HepG2 (cell line): ENCODE measurements around the gene DDX59. TPM values are rescaled to one million over a fixed set of nuclear protein-coding genes. Genes with fewer than 3 reads are reported as not detected.

Experiments used
- AGO1 ChIP-seq: fragments of 200-400 bp; formaldehyde crosslinking; IDR thresholded peaks from 2 replicates; pipeline ENCODE4 v1.6.1; 2017; ENCODE audit warnings: mild to moderate bottlenecking, low read depth, low read length, moderate library complexity; ENCODE audit not compliant: poor library complexity, severe bottlenecking
- ARNT2 ChIP-seq: sonication (generic); formaldehyde crosslinking; IDR thresholded peaks from 2 replicates; pipeline ENCODE4 v1.8.0; 2022; ENCODE audit warnings: mild to moderate bottlenecking, low read depth, missing genetic modification reagents, moderate library complexity
- FOXO1 ChIP-seq: sonication (generic); formaldehyde crosslinking; IDR thresholded peaks from 2 replicates; pipeline ENCODE4 v1.4.0; 2020; ENCODE audit warnings: missing genetic modification reagents
- FOXP1 ChIP-seq, 2 experiments: fragments of 450-650 bp in 1 of 2; IDR thresholded peaks; 2 replicates each; pipeline ENCODE4 v1.6.1; 2017 to 2018; ENCODE audit warnings: antibody characterized with exemption in 1 of 2
- IKZF1 ChIP-seq: fragments of 450-650 bp; IDR thresholded peaks from 2 replicates; pipeline ENCODE4 v1.7.1; 2016
- JUND ChIP-seq: sonication (generic); formaldehyde crosslinking; IDR thresholded peaks from 2 replicates; pipeline ENCODE4 v1.8.0; 2022; ENCODE audit warnings: mild to moderate bottlenecking, missing genetic modification reagents
- SMYD3 ChIP-seq: sonication (generic); formaldehyde crosslinking; IDR thresholded peaks from 2 replicates; pipeline ENCODE4 v1.8.1; 2023; ENCODE audit warnings: mild to moderate bottlenecking, missing genetic modification reagents
- SSRP1 ChIP-seq: IDR thresholded peaks from 2 replicates; pipeline ENCODE4 v1.6.1; 2016; ENCODE audit warnings: control low read depth
- TRIM24 ChIP-seq: sonication (generic); formaldehyde crosslinking; IDR thresholded peaks from 2 replicates; pipeline ENCODE4 v1.8.0; 2022; ENCODE audit warnings: mild to moderate bottlenecking, missing genetic modification reagents
- ZC3H13 ChIP-seq: sonication (generic); formaldehyde crosslinking; IDR thresholded peaks from 2 replicates; pipeline ENCODE4 v1.8.1; 2023; ENCODE audit warnings: mild to moderate bottlenecking, missing genetic modification reagents, moderate library complexity
- ZMYM2 ChIP-seq: sonication (generic); formaldehyde crosslinking; IDR thresholded peaks from 2 replicates; pipeline ENCODE4 v1.8.0; 2022; ENCODE audit warnings: mild to moderate bottlenecking, missing genetic modification reagents
- ZNF235 ChIP-seq: sonication (generic); formaldehyde crosslinking; IDR thresholded peaks from 2 replicates; pipeline ENCODE4 v1.8.1; 2023; ENCODE audit warnings: mild to moderate bottlenecking, missing genetic modification reagents, borderline replicate concordance
- ZNF713 ChIP-seq: sonication (generic); formaldehyde crosslinking; IDR thresholded peaks from 2 replicates; pipeline ENCODE4 v1.4.0; 2020; ENCODE audit warnings: mild to moderate bottlenecking, missing genetic modification reagents
- ZNF781 ChIP-seq: sonication (generic); formaldehyde crosslinking; IDR thresholded peaks from 2 replicates; pipeline ENCODE4 v1.5.1; 2020; ENCODE audit warnings: borderline replicate concordance, mild to moderate bottlenecking, missing genetic modification reagents; ENCODE audit errors: not compliant biosample characterization
- polyA plus RNA-seq, 8 experiments: library from polyadenylated mRNA; depleted of rRNA in 3 of 8; stranded (reverse) in 7 of 8; unstranded in 1 of 8; fragments of >200 nt; fragmentation: Illumina TruSeq in 4 of 8; extraction: Trizol in 4 of 8; gene quantifications; 2 replicates each; pipeline versions ENCODE4 v1.2.1 to v1.2.3, GENCODE V29; 2011 to 2016; ENCODE audit warnings: low read depth in 4 of 8, missing spikeins in 1 of 8, mixed read lengths in 1 of 8; ENCODE audit not compliant: insufficient read depth in 1 of 8
- total RNA-seq, 5 experiments: library from RNA; depleted of rRNA; stranded (reverse); fragments of >200 nt; fragmentation: Illumina TruSeq; extraction: Trizol; gene quantifications; 2 replicates each; pipeline ENCODE4 v1.2.3, GENCODE V29; 2016; ENCODE audit warnings: low read depth in 1 of 5
- TF ChIP-seq, protein P1 (sequence below): sonication (generic); formaldehyde crosslinking; IDR thresholded peaks from 2 replicates; pipeline ENCODE4 v1.8.1; 2023; ENCODE audit warnings: missing genetic modification reagents, mild to moderate bottlenecking, borderline replicate concordance
- TF ChIP-seq, protein P2 (sequence below): sonication (generic); formaldehyde crosslinking; IDR thresholded peaks from 2 replicates; pipeline ENCODE4 v1.9.0; 2022; ENCODE audit warnings: low read depth, missing genetic modification reagents
- TF ChIP-seq, protein P3 (sequence below): IDR thresholded peaks from 2 replicates; pipeline ENCODE4 v1.6.1; 2016; ENCODE audit warnings: missing compliant biosample characterization, missing genetic modification reagents, borderline replicate concordance
- TF ChIP-seq, protein P4 (sequence below): sonication (generic); formaldehyde crosslinking; IDR thresholded peaks from 2 replicates; pipeline ENCODE4 v1.4.0; 2020; ENCODE audit warnings: missing genetic modification reagents
- TF ChIP-seq, protein P5 (sequence below): IDR thresholded peaks from 2 replicates; pipeline ENCODE4 v1.6.1; 2016; ENCODE audit warnings: control low read depth
- TF ChIP-seq, protein P6 (sequence below): sonication (generic); formaldehyde crosslinking; IDR thresholded peaks from 2 replicates; pipeline ENCODE4 v1.8.0; 2022; ENCODE audit warnings: mild to moderate bottlenecking, missing genetic modification reagents

Gene DDX59
- total and polyA plus RNA-seq, 2 of the 13 experiments (the other 11 are each of a cell fraction or from before 2014, with no cell fraction given) = 12.1 to 14.8 TPM

DNA sequence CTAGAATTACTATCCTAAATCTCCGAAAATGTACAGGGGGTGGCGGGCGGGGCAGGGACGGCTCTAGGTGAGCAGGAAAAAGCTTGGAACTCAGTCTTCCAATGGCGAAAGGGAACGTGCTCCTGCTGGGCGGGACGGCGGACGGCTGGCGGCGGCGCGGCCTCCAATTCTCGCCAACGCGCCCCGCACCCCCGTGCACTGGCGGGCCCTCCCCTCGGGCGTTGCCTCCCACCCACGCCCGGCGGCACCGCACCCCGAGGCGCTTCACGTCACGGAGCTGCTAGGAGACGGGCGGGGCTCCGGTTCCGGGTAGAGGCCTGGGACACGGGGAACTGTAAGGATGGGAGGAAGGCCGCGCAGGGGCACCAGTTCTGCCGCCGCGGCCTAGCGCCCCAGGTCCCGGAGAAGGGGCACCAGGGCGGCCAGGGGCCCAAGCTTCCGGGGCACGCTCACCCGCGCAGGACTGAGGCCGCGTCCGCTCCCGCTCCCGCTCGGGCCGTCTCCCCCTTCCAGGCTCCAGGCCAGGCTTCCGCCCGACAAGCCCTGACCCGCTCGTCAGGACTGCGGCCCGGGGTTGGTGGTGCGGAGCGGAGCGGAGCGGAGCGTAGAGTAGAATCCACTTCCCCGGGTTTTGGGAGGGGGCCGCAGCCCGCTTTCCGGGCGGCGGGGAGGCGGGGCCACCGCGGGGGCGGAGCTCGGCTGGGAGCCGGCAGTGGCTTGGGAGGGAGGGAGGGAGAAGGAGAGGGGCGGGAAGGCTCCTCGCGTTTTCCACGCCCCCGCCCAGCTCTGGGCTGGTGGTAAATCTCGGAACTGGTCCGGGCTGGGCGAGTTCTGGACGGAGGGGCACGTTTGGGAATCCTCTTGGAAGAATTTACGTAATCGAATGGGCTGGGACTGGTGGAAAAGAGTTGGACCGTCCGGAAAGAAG lies at the start of gene DDX59 (continued):
- TF ChIP-seq JUND (CRISPR knock-in tag) (no peak), SSRP1 (CRISPR knock-in tag) (no peak), FOXP1 (IDR thresholded peaks at IDR 0.05) (no peak), FOXP1 (CRISPR knock-in tag; IDR thresholded peaks at IDR 0.05) (no peak), SMYD3 (CRISPR knock-in tag) (peak; percentile 84; the same call in 1 of the 2 replicates), FOXO1 (CRISPR knock-in tag) (no peak; the same call in 1 of the 2 replicates), AGO1 (no peak), ZC3H13 (CRISPR knock-in tag) (no peak), ZNF781 (CRISPR knock-in tag) (peak; percentile 46), ZNF235 (CRISPR knock-in tag) (peak; percentile 30; the same call in 1 of the 2 replicates), IKZF1 (no peak), ARNT2 (peak; percentile 76), TRIM24 (no peak), ZNF713 (no peak), ZMYM2 (CRISPR knock-in tag) (peak; percentile 62; the same call in 1 of the 2 replicates)
- TF ChIP-seq, protein P1, sequence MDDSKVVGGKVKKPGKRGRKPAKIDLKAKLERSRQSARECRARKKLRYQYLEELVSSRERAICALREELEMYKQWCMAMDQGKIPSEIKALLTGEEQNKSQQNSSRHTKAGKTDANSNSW (CRISPR knock-in tag) = 0 out of 2 replicates have a peak, but pooled peaks have one; percentile 36
- TF ChIP-seq, protein P2, sequence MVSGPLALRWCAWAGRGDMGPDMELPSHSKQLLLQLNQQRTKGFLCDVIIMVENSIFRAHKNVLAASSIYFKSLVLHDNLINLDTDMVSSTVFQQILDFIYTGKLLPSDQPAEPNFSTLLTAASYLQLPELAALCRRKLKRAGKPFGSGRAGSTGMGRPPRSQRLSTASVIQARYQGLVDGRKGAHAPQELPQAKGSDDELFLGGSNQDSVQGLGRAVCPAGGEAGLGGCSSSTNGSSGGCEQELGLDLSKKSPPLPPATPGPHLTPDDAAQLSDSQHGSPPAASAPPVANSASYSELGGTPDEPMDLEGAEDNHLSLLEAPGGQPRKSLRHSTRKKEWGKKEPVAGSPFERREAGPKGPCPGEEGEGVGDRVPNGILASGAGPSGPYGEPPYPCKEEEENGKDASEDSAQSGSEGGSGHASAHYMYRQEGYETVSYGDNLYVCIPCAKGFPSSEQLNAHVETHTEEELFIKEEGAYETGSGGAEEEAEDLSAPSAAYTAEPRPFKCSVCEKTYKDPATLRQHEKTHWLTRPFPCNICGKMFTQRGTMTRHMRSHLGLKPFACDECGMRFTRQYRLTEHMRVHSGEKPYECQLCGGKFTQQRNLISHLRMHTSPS (CRISPR knock-in tag) = peak; percentile 15; the same call in 1 of the 2 replicates
- TF ChIP-seq, protein P3, sequence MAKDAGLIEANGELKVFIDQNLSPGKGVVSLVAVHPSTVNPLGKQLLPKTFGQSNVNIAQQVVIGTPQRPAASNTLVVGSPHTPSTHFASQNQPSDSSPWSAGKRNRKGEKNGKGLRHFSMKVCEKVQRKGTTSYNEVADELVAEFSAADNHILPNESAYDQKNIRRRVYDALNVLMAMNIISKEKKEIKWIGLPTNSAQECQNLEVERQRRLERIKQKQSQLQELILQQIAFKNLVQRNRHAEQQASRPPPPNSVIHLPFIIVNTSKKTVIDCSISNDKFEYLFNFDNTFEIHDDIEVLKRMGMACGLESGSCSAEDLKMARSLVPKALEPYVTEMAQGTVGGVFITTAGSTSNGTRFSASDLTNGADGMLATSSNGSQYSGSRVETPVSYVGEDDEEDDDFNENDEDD = peak; percentile 61; the same call in 1 of the 2 replicates
- TF ChIP-seq, protein P4, sequence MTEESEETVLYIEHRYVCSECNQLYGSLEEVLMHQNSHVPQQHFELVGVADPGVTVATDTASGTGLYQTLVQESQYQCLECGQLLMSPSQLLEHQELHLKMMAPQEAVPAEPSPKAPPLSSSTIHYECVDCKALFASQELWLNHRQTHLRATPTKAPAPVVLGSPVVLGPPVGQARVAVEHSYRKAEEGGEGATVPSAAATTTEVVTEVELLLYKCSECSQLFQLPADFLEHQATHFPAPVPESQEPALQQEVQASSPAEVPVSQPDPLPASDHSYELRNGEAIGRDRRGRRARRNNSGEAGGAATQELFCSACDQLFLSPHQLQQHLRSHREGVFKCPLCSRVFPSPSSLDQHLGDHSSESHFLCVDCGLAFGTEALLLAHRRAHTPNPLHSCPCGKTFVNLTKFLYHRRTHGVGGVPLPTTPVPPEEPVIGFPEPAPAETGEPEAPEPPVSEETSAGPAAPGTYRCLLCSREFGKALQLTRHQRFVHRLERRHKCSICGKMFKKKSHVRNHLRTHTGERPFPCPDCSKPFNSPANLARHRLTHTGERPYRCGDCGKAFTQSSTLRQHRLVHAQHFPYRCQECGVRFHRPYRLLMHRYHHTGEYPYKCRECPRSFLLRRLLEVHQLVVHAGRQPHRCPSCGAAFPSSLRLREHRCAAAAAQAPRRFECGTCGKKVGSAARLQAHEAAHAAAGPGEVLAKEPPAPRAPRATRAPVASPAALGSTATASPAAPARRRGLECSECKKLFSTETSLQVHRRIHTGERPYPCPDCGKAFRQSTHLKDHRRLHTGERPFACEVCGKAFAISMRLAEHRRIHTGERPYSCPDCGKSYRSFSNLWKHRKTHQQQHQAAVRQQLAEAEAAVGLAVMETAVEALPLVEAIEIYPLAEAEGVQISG (CRISPR knock-in tag) = peak; percentile 77
- TF ChIP-seq, protein P5, sequence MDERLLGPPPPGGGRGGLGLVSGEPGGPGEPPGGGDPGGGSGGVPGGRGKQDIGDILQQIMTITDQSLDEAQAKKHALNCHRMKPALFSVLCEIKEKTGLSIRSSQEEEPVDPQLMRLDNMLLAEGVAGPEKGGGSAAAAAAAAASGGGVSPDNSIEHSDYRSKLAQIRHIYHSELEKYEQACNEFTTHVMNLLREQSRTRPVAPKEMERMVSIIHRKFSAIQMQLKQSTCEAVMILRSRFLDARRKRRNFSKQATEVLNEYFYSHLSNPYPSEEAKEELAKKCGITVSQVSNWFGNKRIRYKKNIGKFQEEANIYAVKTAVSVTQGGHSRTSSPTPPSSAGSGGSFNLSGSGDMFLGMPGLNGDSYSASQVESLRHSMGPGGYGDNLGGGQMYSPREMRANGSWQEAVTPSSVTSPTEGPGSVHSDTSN (CRISPR knock-in tag) = no peak
- TF ChIP-seq, protein P6, sequence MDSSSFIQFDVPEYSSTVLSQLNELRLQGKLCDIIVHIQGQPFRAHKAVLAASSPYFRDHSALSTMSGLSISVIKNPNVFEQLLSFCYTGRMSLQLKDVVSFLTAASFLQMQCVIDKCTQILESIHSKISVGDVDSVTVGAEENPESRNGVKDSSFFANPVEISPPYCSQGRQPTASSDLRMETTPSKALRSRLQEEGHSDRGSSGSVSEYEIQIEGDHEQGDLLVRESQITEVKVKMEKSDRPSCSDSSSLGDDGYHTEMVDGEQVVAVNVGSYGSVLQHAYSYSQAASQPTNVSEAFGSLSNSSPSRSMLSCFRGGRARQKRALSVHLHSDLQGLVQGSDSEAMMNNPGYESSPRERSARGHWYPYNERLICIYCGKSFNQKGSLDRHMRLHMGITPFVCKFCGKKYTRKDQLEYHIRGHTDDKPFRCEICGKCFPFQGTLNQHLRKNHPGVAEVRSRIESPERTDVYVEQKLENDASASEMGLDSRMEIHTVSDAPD (CRISPR knock-in tag) = peak; percentile 68
